GM18498 (cell line): ENCODE measurements around the gene ITGB3.
A peak's percentile ranks its signal among the peaks of the same experiment; 100 is the strongest.
"Not testable (repeated sequence)": the region's sequence is repeated elsewhere in the genome, so short reads cannot be mapped to it uniquely, and the experiment has no call there.

ENCODE experiments used
- ATAC-seq: cut with Tn5 transposase; IDR thresholded peaks from one replicate; pipeline ENCODE4 v1.9.1; 2021; ENCODE audit warnings: mild to moderate bottlenecking, moderate library complexity; ENCODE audit not compliant: unreplicated experiment

ITGB3 gene

DNA sequence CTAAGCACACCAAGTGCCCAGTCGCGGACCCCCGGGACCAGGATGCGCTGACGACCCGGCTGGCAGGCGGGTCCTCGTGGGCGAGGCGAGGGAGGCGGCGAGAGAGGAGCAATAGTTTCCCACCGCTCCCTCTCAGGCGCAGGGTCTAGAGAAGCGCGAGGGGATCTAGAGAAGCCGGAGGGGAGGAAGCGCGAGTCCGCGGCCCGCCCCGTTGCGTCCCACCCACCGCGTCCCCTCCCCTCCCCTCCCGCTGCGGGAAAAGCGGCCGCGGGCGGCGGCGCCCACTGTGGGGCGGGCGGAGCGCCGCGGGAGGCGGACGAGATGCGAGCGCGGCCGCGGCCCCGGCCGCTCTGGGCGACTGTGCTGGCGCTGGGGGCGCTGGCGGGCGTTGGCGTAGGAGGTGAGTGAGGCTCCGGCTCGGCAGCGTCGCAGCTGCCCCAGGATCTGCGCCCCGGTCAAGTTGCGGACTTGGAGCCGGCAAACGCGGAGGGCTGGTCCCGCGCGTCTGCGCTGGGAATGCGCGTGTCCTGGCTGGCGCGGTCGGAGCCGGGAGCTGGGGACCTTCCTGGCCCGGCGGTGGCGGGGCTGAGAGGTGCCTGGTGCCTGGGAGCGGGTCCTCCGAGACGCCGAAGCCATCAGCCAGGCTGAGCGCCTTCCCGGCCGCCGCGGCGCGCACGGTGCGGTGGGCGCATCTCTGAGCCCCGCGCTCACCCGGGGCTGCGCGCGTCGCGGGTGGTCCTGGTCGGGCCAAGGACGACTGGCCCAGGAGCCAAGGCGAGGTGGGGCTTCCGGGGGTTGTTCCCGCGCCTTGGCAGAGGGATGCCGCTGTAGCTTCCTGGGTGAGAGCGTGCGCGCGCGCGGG, at the start of gene ITGB3:
ITGB3 (plus strand) TSS at position 287 of the 862 bp plus-strand sequence; CDS start at position 322, 35 bp downstream.
- ATAC-seq, result peak; percentile 90

DNA sequence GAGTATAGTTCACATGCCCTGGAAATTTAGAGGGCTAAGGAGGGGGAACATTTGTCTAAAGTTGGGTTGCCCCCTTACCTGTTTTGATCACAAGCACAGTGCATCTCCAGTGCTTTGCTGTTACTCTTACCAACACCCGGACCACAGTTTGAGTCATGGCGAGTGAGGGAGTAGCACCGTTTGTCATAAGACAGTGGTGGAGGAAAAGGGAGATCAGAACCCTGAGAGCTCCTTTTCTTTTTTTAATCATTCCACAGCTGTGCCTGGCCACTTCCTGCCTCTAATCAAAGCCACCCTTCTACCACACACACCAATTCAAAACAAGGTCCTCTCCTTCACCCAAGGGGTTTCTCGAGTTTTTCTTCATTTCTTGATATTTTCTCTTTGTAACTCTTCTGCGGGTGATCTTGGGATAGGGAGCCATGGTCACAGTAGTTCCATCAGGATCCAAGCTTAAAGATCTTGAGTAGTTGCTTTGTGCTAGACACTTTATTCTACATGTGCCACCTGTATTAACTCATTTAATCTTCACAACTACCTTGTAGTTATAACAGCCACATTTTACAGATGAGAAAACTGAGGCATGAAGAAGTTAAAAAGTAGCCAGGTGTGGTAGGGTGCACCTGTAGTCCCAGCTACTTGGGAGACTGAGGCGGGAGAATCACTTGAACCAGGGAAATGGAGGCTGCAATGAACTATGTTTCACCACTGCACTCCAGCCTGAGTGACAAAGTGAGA, 49.5 kb upstream of the ITGB3 start:
- ATAC-seq, result no peak

DNA sequence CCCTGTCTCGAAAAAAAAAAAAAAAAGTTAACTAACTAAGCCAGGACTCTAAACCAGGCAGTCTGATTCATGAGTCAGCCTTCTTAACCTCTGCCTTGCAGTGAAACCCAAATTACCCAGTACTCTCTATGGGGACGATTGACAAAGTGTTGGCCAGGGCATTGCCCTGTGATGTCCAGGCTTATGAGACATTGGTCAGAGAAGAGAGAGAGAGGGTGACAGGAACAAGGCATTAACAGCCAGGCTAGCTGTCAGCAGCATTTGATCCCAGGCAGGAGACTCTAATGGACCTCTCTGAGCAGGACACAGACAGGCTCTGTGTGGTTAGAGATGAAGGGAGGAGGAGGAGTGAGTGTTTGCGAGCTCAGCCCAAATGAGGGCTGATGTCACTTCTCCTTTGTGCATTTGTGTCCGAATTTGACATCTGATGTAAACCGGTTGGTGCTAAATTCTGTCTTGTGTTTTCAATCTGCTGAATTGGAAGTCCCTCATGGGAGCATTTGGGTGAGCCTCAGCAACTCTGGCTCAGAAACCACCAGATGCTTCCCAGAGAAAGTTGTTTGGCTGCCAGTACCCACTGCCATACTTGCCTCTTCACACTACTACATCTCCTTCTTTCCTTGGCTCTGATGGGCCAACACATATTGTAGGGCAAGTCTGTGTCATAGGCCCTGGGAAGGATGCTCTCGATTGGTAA, 48.8 kb upstream of the ITGB3 start:
- peak; percentile 53 for ATAC-seq

DNA sequence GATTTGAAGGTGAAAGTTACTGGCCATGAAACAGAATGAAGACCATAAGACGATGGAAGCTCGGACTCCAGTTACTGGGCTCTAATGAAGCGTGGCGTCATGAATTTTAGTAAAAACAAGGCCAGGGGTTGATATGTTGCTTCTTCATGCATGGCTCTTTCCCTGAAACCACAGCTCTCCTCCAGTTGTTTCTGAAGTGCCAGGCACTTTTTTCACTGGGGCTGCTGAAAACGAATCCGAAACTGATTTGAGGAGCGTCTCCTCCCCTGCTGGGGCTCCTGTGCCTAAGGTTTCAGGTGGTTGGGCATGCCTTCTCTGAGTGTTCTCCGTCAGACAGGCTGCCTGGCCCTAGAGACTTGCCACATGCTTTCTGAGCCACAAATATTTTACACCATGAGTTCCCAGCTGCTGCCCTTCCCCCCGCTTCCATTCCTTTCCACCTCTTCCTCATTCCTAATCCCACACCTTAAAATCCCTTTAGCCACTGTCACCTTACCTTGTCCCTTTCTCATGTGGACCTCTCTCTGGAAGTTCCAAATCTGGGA, 48.1 kb upstream of the ITGB3 start:
- peak; percentile 70 for ATAC-seq

DNA sequence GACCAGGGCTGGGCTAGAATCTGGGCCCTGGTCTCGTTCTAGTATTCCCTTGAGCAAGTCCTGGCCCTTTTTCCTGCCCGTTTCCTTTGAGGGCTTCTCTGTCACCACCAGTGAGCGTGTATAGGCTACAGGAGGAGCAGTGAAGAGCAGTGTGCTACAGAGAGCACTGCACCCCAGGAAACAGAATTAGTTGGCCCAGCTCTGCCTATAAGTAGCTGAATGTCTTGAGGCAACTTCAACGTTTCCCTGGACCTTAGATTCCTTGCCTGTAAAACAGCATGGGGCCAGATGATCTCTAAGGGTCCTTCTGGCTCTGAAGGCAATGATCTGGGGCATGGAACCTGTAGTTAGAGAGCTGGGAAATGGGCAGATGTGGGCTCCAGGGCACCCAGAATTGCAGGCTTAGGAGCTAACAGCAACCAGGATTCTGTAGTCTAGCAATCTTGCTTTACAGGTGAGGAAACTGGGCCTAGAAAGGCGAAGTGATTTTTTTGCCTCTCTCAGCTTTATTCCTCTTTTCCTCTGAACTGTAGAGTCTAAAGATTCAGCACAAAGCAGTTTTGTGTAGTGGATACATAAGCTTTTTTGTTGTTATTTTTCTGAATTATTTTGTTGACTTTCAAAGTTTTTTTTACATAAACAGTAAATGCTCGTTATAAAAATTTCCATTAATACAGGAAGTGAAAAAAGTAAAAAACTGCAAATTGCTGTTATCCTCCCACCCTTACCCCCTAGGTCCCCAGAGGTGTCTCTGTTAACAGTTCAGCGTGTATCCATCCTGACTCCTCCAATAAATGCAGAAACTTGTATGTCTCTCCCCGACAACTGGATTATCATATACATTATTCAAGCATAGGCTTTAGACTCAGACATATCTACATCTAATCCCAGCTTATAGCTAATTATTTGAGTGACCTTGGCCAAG, 46.2 kb upstream of the ITGB3 start:
- no peak for ATAC-seq

DNA sequence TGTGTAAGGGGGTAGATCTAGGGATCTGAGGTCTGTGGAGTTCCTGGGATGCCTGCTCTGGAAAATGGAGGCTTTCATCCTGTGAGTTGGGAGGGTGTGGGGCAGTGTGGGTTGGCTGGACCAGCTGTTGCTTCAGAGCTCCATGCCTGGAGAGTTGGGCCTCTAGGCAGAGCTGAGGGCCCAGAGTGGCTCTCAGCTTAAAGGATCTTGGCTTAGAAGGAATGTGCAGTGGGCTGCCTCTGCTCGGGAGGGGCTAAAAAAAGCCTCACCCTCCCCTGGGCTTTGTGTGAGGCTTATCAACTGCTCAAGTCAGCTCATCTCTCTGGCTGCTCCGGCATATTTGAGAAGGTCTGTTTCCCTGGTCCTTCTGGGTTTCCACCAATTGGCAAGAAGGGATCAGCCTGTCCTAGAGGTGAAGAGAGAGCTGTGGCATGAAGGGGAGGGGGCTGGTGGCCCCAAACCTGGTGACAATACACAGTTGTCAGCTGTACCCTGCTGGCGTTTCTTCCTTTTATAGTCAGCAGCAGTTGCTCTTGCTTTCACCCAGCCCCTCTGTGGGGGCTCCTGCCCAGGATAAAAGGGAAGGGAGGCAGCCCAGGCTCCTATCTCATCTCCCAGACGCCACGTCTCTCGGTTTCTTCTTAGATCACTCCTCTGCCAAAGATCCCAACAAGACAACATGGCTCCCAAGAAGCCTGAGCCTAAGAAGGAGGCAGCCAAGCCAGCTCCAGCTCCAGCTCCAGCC, 44.7 kb upstream of the ITGB3 start, which contains the start of gene MYL4:
MYL4 (plus strand) TSS at position 605 of the 745 bp plus-strand sequence; CDS start at position 680, 75 bp downstream.
- ATAC-seq, result no peak

DNA sequence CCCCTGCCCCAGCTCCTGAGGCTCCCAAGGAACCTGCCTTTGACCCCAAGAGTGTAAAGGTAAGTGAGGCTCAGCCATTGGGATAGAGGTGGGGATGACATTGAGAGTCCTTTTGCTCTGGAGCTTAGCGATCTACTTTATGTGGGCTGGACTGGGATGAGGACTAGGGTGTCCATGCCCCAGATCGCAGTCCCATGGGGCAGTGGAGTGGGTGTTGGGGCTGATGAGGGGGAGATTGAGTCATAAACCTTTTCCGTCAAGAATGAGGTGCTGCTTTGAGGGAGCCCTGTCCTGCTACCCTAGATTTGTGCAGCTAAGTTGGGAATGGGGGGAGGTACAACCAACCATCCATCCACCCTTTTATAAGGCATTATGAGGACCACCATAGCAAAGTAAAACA, 44.1 kb upstream of the ITGB3 start:
- ATAC-seq, result no peak

DNA sequence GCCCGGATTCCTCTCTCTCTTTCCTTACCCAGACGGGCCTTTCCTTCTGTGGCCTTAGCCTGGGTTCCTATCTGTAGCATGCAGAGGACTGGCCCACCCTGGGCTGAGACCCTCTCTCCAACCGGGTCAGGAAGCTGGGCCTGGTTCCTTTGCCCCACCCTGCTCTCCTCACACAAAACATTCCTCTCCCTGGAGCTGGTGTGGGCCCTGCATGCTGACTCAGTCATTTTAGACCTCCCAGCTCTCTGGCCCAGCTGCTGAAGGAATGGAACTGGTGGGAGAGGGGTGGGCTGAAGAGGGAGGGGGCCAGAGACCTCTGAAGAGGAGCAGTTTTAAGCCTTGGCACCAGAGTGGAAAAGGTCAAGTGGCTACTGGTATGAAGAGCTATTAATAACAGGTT, 43.5 kb upstream of the ITGB3 start:
- no peak for ATAC-seq

DNA sequence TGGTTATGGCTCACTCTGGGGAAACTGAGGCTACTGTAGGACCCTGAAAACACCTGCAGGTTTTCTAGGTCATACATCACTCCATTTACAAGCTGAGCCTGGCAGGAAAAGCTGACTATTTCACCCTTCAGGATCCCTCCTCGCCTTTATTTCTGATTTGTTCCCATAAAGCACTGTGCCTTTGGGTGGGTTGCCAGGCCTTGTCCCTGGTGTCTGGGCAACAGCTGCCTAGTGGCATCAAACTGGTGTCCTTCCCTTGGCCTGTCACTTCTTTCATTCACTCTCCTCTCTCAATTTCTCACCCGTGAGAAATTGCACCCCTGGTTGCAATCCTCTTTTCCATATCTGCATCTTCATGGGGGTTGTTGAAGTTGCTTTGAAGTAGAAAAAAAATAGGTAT, 42.8 kb upstream of the ITGB3 start:
- ATAC-seq, result no peak

DNA sequence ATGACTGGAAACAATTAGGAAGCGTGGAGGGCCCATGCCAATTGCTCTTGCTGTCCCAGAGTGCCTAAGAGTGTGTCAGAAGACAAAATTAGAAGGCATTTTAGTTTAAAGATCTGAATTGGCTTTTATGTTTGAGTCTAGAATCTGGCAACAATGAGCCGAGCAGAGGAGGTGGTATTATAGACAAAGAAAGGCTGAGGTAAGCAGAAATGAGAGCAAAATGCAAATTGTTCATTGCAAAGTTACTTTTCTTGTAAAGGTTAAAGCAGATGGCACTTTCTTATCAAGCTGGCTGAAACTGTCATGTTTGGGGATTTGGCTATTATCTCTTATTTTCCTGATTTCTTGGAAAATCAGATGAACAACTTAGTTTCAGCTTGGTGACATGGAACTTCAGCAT, 41.2 kb upstream of the ITGB3 start:
- no peak for ATAC-seq

DNA sequence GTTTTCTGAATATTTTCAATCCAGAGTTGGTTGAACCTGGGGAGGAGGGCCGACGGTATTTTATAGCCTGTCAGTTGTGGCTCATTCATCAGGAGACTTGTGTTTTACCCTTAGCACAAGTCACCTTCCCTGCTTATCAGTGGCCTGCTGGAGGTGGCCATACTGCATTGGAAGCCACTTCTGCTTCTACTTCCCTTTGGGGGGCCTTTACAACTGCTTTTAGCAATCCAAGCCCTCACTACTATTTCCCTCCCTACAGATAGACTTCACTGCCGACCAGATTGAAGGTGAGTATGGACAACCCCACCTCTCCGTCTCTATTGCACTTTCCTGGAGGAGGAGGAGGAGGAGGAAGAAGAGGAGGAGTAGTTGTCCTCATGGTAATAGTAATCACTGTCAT, 40.1 kb upstream of the ITGB3 start:
- ATAC-seq, result no peak

DNA sequence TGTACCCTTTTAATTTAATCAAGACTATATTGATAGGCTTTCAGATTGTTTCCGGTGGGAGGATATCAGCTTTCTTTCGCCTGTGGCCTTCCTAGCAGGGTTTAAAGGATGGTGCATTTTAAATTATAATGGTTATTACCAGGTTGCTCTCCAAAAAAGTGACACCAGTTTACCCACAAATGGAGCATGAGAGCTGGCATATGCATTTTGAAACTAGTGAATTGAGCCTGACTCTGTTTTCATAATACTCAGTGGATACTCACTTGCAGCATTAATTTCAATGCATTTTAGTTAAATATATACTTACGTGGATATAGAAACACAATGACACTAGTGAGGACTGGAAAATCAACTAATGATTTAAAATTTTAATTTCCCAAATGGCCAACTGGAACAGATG, 38.7 kb upstream of the ITGB3 start:
- ATAC-seq, result no peak

DNA sequence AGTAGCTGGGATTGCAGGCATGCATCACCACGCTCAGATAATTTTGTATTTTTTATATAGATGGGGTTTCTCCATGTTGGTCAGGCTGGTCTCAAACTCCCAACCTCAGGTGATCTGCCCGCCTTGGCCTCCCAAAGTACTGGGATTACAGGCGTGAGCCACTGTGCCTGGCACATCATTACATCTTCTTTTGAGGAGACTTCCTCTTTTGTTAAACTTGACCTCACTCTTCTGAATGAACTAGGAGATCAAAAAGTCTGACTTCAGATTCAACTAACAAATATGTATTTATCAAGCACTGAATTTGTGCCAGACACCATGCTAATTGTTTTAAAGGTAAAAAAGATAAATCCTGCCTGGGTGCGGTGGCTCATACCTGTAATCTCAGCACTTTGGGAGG, 36.8 kb upstream of the ITGB3 start:
- ATAC-seq, result not testable (repeated sequence)

DNA sequence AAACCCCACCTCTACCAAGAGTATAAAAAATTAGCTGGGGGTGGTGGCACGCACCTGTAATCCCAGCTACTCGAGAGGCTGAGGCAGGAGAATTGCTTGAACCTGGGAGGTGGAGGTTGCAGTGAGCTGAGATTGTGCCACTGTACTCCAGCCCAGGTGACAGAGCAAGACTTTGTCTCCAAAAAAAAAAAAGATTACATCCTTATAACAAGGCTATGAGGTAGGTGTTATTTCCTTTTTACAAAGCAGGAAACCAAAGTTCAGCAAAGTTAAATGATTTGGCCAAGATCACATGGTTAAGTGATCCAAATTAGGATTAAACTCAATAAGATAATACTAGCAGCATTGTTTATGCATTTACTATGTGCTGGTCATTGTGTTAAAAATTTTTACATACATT, 36.3 kb upstream of the ITGB3 start:
- not testable (repeated sequence) for ATAC-seq

DNA sequence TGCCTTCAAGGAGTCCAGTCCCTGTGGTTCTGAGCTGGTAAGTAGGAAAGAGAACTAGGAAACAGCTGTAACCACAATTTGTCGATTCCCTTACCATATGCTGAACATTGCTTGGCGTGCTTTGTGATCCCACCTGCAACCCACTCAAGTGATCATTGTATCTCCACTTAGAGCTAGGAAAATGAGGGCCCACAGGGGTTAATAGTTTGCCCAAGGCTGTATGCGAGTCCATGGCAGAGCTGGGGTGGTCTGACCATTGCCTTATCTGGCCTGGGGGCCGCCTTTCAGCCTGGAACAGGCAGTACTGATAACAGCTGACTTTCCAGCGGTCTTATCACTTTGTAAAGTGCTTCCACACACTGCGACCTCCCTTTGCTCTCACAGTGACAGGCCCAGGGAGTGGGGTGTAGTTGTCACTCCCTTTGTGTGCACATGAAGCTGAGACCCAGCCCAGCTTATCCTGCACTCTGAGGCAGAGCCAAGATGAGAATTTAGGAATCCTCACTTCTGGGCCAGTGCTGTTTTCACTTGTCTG, 34.7 kb upstream of the ITGB3 start:
- no peak for ATAC-seq

DNA sequence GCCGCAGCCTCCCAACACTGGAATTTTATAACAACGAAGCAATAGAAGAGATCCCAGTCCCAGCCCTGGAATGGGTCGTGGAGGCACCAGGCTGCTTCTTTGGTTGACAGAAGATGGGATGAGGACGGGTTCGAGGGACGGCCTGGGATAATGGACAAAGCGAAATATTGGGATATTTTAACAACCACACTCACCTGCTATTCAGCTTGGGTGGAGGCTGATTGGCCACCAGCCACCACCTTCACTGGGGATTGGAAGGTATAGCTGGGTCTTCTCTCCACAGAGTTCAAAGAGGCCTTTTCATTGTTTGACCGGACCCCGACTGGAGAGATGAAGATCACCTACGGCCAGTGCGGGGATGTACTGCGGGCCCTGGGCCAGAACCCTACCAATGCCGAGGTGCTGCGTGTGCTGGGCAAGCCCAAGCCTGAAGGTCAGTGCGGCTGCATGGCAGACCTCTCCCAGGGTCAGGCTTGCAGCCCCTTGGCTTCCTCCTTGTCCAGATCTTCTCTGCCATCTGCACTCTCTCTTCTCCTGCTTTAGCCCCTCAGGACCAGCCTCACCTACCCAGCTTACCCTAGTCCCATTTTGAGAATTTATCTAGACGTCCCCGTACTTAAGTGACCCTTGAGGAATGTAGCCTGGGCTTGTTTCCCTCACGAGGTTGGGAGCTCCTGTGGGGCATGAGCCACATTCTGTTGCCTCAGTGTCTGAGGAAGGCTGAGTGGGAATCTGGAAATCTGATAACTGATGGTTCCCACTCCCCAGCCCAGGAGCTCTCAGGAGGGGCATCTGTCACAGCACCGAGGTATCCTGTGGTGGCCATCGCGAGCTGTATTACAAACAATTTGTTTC, 33.8 kb upstream of the ITGB3 start:
- no peak for ATAC-seq

DNA sequence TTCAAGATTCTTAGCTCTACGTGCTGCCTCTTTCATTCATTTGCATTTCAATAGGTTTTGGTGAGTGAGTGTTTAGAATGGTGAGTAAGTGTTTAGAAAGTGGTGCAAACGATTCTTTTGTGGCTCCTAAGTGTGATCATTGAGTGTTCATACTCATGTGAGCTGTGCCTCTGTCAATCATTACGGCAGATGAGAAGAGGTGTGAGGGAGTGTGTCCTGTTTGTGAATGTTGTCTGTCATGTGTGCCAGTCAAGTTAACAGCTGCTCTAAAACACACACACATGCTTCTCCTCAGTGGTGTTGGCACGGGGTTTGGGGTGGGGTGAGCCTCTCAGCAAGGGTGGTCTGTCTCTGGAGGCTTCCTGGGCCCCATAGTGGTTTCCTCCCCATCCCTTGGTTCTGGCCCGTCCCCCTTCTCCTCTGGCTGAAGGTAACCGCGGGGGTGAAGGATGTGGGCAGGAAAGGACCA, 33.1 kb upstream of the ITGB3 start:
- ATAC-seq, result no peak

DNA sequence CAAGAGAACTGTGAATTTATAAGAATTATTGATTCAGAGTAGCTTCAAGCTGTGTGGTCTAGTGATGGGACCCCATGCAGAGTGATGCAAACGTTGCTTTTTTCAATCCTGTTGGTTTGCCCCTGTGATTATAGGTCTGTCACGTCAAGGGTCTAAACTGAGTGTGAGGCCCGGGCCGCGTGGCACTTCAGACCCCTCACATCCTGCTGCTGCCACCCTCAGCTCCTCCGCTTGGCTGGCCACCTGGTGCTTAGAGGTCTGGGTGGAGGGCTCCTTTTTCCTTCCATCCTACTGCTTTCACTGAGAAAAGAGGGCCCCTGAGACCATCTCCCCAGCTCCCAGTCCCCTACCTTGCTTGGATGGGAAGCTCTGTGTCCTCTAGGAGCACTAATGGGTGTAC, 32.5 kb upstream of the ITGB3 start:
- ATAC-seq, result no peak
